K562 (cell line): ENCODE measurements around the gene OXT. TPM values are rescaled to one million over a fixed set of nuclear protein-coding genes. Genes with fewer than 3 reads are reported as not detected.

Experiments used
- ATAC-seq: fragments of 200-7000 bp; cut with Tn5 transposase; 3 replicates; pipeline ENCODE4 v1.9.1; 2020; ENCODE audit warnings: moderate library complexity
- BruUV-seq: library from RNA; stranded (reverse); fragments of 400-500 nt; replicated peaks from 2 replicates; lab custom pipeline; 2021; lab: Mats Ljungman, UMichigan
- CTCF ChIA-PET: fragments of 300-600 bp; formaldehyde crosslinking; extraction: SDS; loops from one replicate; lab custom pipeline; 2021; ENCODE audit warnings: low intra/inter-chr PET ratio; lab: Yijun Ruan, JAX
- POLR2A ChIA-PET: fragments of 300-600, 350-650 bp; sonication (Branson Sonifier 250); formaldehyde crosslinking; extraction: SDS; loops from one replicate; lab custom pipeline; 2021; ENCODE audit warnings: antibody characterized with exemption, inconsistent platforms; lab: Yijun Ruan, JAX
- DNase-seq, 4 experiments: peaks; one replicate each; pipeline versions ENCODE4 v3.0.0 to v3.0.0-alpha.2; 2011 to 2018; ENCODE audit warnings: low spot score in 3 of 4, mixed read lengths in 3 of 4; ENCODE audit errors: extremely low read depth in 1 of 4
- FAIRE-seq: peaks from 2 replicates; lab custom pipeline; 2011; peaks lifted over from hg19 to GRCh38; lab: Jason Lieb, UNC
- H2AFZ ChIP-seq: 2 replicates; pipeline ENCODE4 v1.6.0; 2011; ENCODE audit warnings: low read depth, low read length, control low read depth, inconsistent platforms
- H3K27ac ChIP-seq: fragments of 200-600 bp; 3 replicates; pipeline ENCODE4 v1.8.0; 2011; ENCODE audit warnings: low read depth, mild to moderate bottlenecking, control low read depth, inconsistent platforms, low read length, moderate library complexity, mixed read lengths; ENCODE audit errors: extremely low read depth
- H3K27me3 ChIP-seq, 2 experiments: fragments of 300-600 bp in 1 of 2; 2 replicates in 1 of 2; 3 replicates in 1 of 2; pipeline versions ENCODE4 v1.6.0 to v1.8.0; 2011; ENCODE audit warnings: inconsistent platforms in 2 of 2, low read length in 2 of 2, mild to moderate bottlenecking in 1 of 2, mixed read lengths in 1 of 2, moderate library complexity in 1 of 2; ENCODE audit not compliant: control insufficient read depth in 2 of 2, insufficient read depth in 2 of 2
- H3K36me3 ChIP-seq: fragments of 300-600 bp; 3 replicates; pipeline ENCODE4 v1.8.0; 2011; ENCODE audit warnings: mild to moderate bottlenecking, low read length, inconsistent platforms; ENCODE audit not compliant: control insufficient read depth, insufficient read depth
- H3K4me1 ChIP-seq, 2 experiments: fragments of 200-600 bp in 1 of 2; replicated peaks in 1 of 2; 2 replicates in 1 of 2; 3 replicates in 1 of 2; pipeline versions ENCODE4 v1.5.1 to v1.8.0; 2011; ENCODE audit warnings: inconsistent platforms in 2 of 2, low read length in 2 of 2, mild to moderate bottlenecking in 1 of 2, mixed read lengths in 1 of 2, moderate library complexity in 1 of 2; ENCODE audit not compliant: control insufficient read depth in 2 of 2, insufficient read depth in 2 of 2
- H3K4me2 ChIP-seq: 2 replicates; pipeline ENCODE4 v1.6.1; 2011; ENCODE audit warnings: low read length, control low read depth, inconsistent platforms, mixed read lengths; ENCODE audit not compliant: insufficient read depth
- H3K4me3 ChIP-seq: fragments of 200-600 bp; sonication (generic), shearing (Covaris generic); 2 replicates; pipeline ENCODE4 v1.5.1; 2016; ENCODE audit warnings: control low read depth, inconsistent platforms
- H3K79me2 ChIP-seq: fragments of 200-600 bp; 3 replicates; pipeline ENCODE4 v1.8.0; 2011; ENCODE audit warnings: low read length, inconsistent platforms; ENCODE audit not compliant: control insufficient read depth, insufficient read depth
- H3K9ac ChIP-seq, 2 experiments: 2 replicates each; pipeline versions ENCODE4 v1.6.0 to v1.6.1; 2011; ENCODE audit warnings: low read depth in 2 of 2, low read length in 2 of 2, control low read depth in 1 of 2, inconsistent platforms in 1 of 2, mild to moderate bottlenecking in 1 of 2, mixed read lengths in 1 of 2; ENCODE audit not compliant: insufficient read depth in 1 of 2
- H3K9me1 ChIP-seq: one replicate; pipeline ENCODE4 v1.6.0; 2011; ENCODE audit warnings: inconsistent platforms, mild to moderate bottlenecking, low read length, moderate library complexity; ENCODE audit not compliant: control insufficient read depth, insufficient read depth
- H3K9me3 ChIP-seq: replicated peaks from 2 replicates; pipeline ENCODE4 v1.5.1; 2011; ENCODE audit warnings: low read depth, low read length, inconsistent platforms; ENCODE audit not compliant: control insufficient read depth, insufficient read depth
- H4K20me1 ChIP-seq: replicated peaks from 2 replicates; pipeline ENCODE4 v1.6.1; 2011; ENCODE audit warnings: low read length, inconsistent platforms, mixed read lengths; ENCODE audit not compliant: control insufficient read depth, insufficient read depth
- ETV6 ChIP-seq, 3 experiments: fragments of 150-350 bp in 1 of 3; sonication (generic) in 1 of 3; formaldehyde crosslinking in 1 of 3; IDR thresholded peaks; 2 replicates each; pipeline versions ENCODE4 v1.6.1 to v1.8.0; 2014 to 2022; ENCODE audit warnings: borderline replicate concordance in 2 of 3, low read depth in 2 of 3, antibody characterized with exemption in 1 of 3, low read length in 1 of 3, mild to moderate bottlenecking in 1 of 3, missing genetic modification reagents in 1 of 3
- EWSR1 ChIP-seq: fragments of 450-650 bp; IDR thresholded peaks from 2 replicates; pipeline ENCODE4 v1.6.1; 2018; ENCODE audit warnings: borderline replicate concordance, mild to moderate bottlenecking, low read depth, moderate library complexity; ENCODE audit not compliant: partially characterized antibody
- FOXK1 ChIP-seq: sonication (generic); formaldehyde crosslinking; IDR thresholded peaks from 2 replicates; pipeline ENCODE4 v1.8.0; 2022; ENCODE audit warnings: missing genetic modification reagents, mild to moderate bottlenecking, borderline replicate concordance
- HDAC2 ChIP-seq: fragments of 450-650 bp; IDR thresholded peaks from 2 replicates; pipeline ENCODE4 v1.6.1; 2016; ENCODE audit warnings: mild to moderate bottlenecking
- HNRNPL ChIP-seq: fragments of 200-400 bp; formaldehyde crosslinking; IDR thresholded peaks from 2 replicates; pipeline ENCODE4 v1.6.1; 2017; ENCODE audit warnings: low read depth, mild to moderate bottlenecking, low read length
- HNRNPLL ChIP-seq: fragments of 200-400 bp; formaldehyde crosslinking; IDR thresholded peaks from 2 replicates; pipeline ENCODE4 v1.6.1; 2017; ENCODE audit warnings: low read length, low read depth, mild to moderate bottlenecking; ENCODE audit not compliant: poor library complexity, severe bottlenecking
- IRF2 ChIP-seq: sonication (generic); formaldehyde crosslinking; IDR thresholded peaks from 2 replicates; pipeline ENCODE4 v1.8.1; 2022; ENCODE audit warnings: mild to moderate bottlenecking, missing genetic modification reagents
- MGA ChIP-seq: fragments of 450-650 bp; IDR thresholded peaks from 2 replicates; pipeline ENCODE4 v1.6.1; 2016; ENCODE audit warnings: mild to moderate bottlenecking, moderate library complexity
- SAP30 ChIP-seq: fragments of 200-600 bp; sonication (generic); IDR thresholded peaks from 2 replicates; pipeline ENCODE4 v1.6.1; 2012; ENCODE audit warnings: borderline replicate concordance, low read depth, mild to moderate bottlenecking, moderate library complexity, low read length, control low read depth, inconsistent platforms; ENCODE audit not compliant: insufficient read depth, poor library complexity, severe bottlenecking
- ZNF232 ChIP-seq: sonication (generic); formaldehyde crosslinking; IDR thresholded peaks from 2 replicates; pipeline ENCODE4 v1.8.0; 2022; ENCODE audit warnings: mild to moderate bottlenecking, missing genetic modification reagents
- WGBS: fragments of 100-300 bp; shearing (Covaris generic); methylation state at CpG from one replicate; pipeline ENCODE4 v1.1.6; 2016; ENCODE audit warnings: low coverage, mixed read lengths; ENCODE audit not compliant: insufficient coverage; ENCODE audit errors: missing lambda C conversion rate; 5-methylcytosine and 5-hydroxymethylcytosine counted together
- in situ Hi-C: fragments of 300-500 bp; cut with MboI; formaldehyde crosslinking; loops from 4 replicates; pipeline ENCODE4 v1.15.0; 2018; ENCODE audit warnings: inconsistent platforms, mixed read lengths
- intact Hi-C: fragments of 100-400 bp; cut with micrococcal nuclease; formaldehyde crosslinking; loops from 2 replicates; pipeline ENCODE4 v1.14.2; 2022
- polyA plus RNA-seq, 8 experiments: library from polyadenylated mRNA; depleted of rRNA in 4 of 8; stranded (reverse) in 5 of 8; unstranded in 3 of 8; fragments of >200 nt; fragmentation: Nextera tagmentation in 2 of 8; fragmentation: Illumina TruSeq in 1 of 8; extraction: Ambion mirVana in 2 of 8; extraction: Trizol in 1 of 8; gene quantifications; 2 replicates each; pipeline versions ENCODE4 v1.2.1 to v1.2.3, GENCODE V29; 2011 to 2014; ENCODE audit warnings: inconsistent platforms in 1 of 8, missing spikeins in 1 of 8
- total RNA-seq, 7 experiments: library from RNA; depleted of rRNA in 6 of 7; stranded (reverse); fragments of >200 nt in 6 of 7; fragmentation: Illumina TruSeq in 2 of 7; extraction: Trizol in 2 of 7; gene quantifications; 2 replicates each; pipeline versions ENCODE4 v1.2.1 to v1.2.3, GENCODE V29; 2011 to 2021; ENCODE audit warnings: low replicate concordance in 1 of 7

Gene OXT
- total and polyA plus RNA-seq, 9 of the 15 experiments (the other 6 are each of a cell fraction or from before 2014, with no cell fraction given), result not detected

GRCh38 chr20:3072530-3073250 is 1.3 kb downstream of the OXT start:
- H3K4me1 ChIP-seq, result peaks cover 9 to 19% of the 10 kb centered on the region in 2 experiments; a peak in 4 of 5 replicates
- no peaks in the 10 kb centered on the region for H3K79me2 ChIP-seq
- no peak overlapping the region for H3K4me2 ChIP-seq
- no TSS peak for BruUV-seq
- no peak overlapping the region for H3K4me3 ChIP-seq
- FAIRE-seq (no peak), ATAC-seq (no peak), DNase-seq (no peak)
- no peak overlapping the region; a peak in 1 of 4 replicates for H3K9ac ChIP-seq
- H3K36me3 ChIP-seq, result no peaks in the 10 kb centered on the region
- no peak overlapping the region for H2AFZ ChIP-seq
- H3K27me3 ChIP-seq, result no peaks in the 10 kb centered on the region
- in situ Hi-C loops (no loop called here), intact Hi-C loops (no loop called here)
- 63% methylated on average over 6 of the region's 22 CpGs for WGBS
- no peaks in the 10 kb centered on the region for H4K20me1 ChIP-seq
- ChIA-PET POLR2A (no interaction called here), CTCF (no interaction called here)
- no peak overlapping the region for H3K27ac ChIP-seq
- no peaks in the 10 kb centered on the region for H3K9me3 ChIP-seq
- H3K9me1 ChIP-seq, result no peaks in the 10 kb centered on the region
- TF ChIP-seq HNRNPL, result no peak
- TF ChIP-seq EWSR1, result no peak
- no peak for TF ChIP-seq MGA
- TF ChIP-seq ETV6 (IDR thresholded peaks at IDR 0.05; ENCODE audit: borderline replicate concordance in 1 of 2, low read depth in 2 of 2, low read length in 1 of 2), result no peak
- no peak for TF ChIP-seq ETV6 (CRISPR knock-in tag; IDR thresholded peaks at IDR 0.05; ENCODE audit: borderline replicate concordance)
- no peak for TF ChIP-seq HDAC2
- no peak for TF ChIP-seq IRF2
- TF ChIP-seq FOXK1 (CRISPR knock-in tag), result no peak
- TF ChIP-seq SAP30, result no peak
- TF ChIP-seq ZNF232 (CRISPR knock-in tag), result no peak
- TF ChIP-seq HNRNPLL, result no peak
